GM23248 (cell line): Measurements from ENCODE around the gene GRAP. TPM values are rescaled to one million over a fixed set of nuclear protein-coding genes. Genes with fewer than 3 reads are reported as not detected.

Experiments used
- DNase-seq: peaks from one replicate; pipeline ENCODE4 v3.0.0-alpha.2; 2015
- H2AFZ ChIP-seq: fragments of 200-600 bp; sonication (generic); 2 replicates; pipeline ENCODE4 v1.6.1; 2016; ENCODE audit warnings: antibody characterized with exemption
- H3F3A ChIP-seq: fragments of 200-600 bp; sonication (generic); 2 replicates; pipeline ENCODE4 v1.6.1; 2016; ENCODE audit warnings: mild to moderate bottlenecking, antibody characterized with exemption, mixed run types; ENCODE audit not compliant: insufficient read depth
- H3K27ac ChIP-seq: fragments of 200-600 bp; sonication (generic); 2 replicates; pipeline ENCODE4 v1.5.1; 2016; ENCODE audit warnings: mild to moderate bottlenecking
- H3K27me3 ChIP-seq: fragments of 200-600 bp; sonication (generic); replicated peaks from 2 replicates; pipeline ENCODE4 v1.6.1; 2016; ENCODE audit warnings: mild to moderate bottlenecking; ENCODE audit not compliant: insufficient read depth
- H3K36me3 ChIP-seq: fragments of 200-600 bp; sonication (generic); 2 replicates; pipeline ENCODE4 v1.6.1; 2016; ENCODE audit warnings: low read depth, mild to moderate bottlenecking
- H3K4me1 ChIP-seq: fragments of 200-600 bp; sonication (generic); 2 replicates; pipeline ENCODE4 v1.6.1; 2016; ENCODE audit warnings: mild to moderate bottlenecking; ENCODE audit not compliant: insufficient read depth
- H3K4me2 ChIP-seq: fragments of 200-600 bp; sonication (generic); one replicate; pipeline ENCODE4 v1.6.1; 2016; ENCODE audit warnings: mild to moderate bottlenecking; ENCODE audit not compliant: unreplicated experiment
- H3K4me3 ChIP-seq: fragments of 200-600 bp; sonication (generic); 2 replicates; pipeline ENCODE4 v1.5.1; 2016; ENCODE audit warnings: mild to moderate bottlenecking
- H3K79me2 ChIP-seq: fragments of 200-600 bp; sonication (generic); 2 replicates; pipeline ENCODE4 v1.6.1; 2016; ENCODE audit warnings: mild to moderate bottlenecking; ENCODE audit not compliant: insufficient read depth
- H3K9ac ChIP-seq: fragments of 200-600 bp; sonication (generic); 2 replicates; pipeline ENCODE4 v1.6.1; 2016; ENCODE audit warnings: mild to moderate bottlenecking
- H3K9me2 ChIP-seq: fragments of 200-600 bp; sonication (generic); 2 replicates; pipeline ENCODE4 v1.6.1; 2016; ENCODE audit warnings: mixed run types, mild to moderate bottlenecking, moderate library complexity; ENCODE audit not compliant: insufficient read depth
- H3K9me3 ChIP-seq: fragments of 200-600 bp; sonication (generic); one replicate; pipeline ENCODE4 v1.6.1; 2017; ENCODE audit warnings: low read depth
- H4K20me1 ChIP-seq: fragments of 200-600 bp; sonication (generic); 2 replicates; pipeline ENCODE4 v1.6.0; 2016; ENCODE audit not compliant: insufficient read depth
- EZH2 ChIP-seq: fragments of 200-600 bp; sonication (generic); IDR thresholded peaks from 2 replicates; pipeline ENCODE4 v1.6.1; 2018; ENCODE audit warnings: antibody characterized with exemption, mild to moderate bottlenecking; ENCODE audit not compliant: insufficient read depth, poor library complexity, severe bottlenecking
- EZH2phosphoT487 ChIP-seq: fragments of 200-600 bp; sonication (generic); IDR thresholded peaks from 2 replicates; pipeline ENCODE4 v1.6.1; 2018; ENCODE audit warnings: antibody characterized with exemption, moderate library complexity, mild to moderate bottlenecking, low read depth; ENCODE audit not compliant: insufficient read depth
- WGBS, 2 experiments: methylation state at CpG; one replicate each; pipeline ENCODE4 v1.1.6; 2015 to 2017; ENCODE audit warnings: low lambda C conversion rate in 2 of 2, low coverage in 1 of 2; ENCODE audit errors: missing lambda C conversion rate in 2 of 2; 5-methylcytosine and 5-hydroxymethylcytosine counted together
- in situ Hi-C: fragments of 300-500 bp; cut with MboI; formaldehyde crosslinking; loops from 2 replicates; pipeline ENCODE4 v1.15.0; 2020
- polyA plus RNA-seq: library from polyadenylated mRNA; unstranded; fragments of >200 nt; fragmentation: Nextera tagmentation; extraction: Ambion mirVana; gene quantifications from 2 replicates; pipeline ENCODE4 v1.2.1, GENCODE V29; 2016
- total RNA-seq: library from RNA; depleted of rRNA; stranded (reverse); fragments of >200 nt; shearing (Covaris generic); gene quantifications from 2 replicates; pipeline ENCODE4 v1.2.3, GENCODE V29; 2014

GRAP gene
- total and polyA plus RNA-seq, 2 experiments from 2014 or later = not detected

DNA sequence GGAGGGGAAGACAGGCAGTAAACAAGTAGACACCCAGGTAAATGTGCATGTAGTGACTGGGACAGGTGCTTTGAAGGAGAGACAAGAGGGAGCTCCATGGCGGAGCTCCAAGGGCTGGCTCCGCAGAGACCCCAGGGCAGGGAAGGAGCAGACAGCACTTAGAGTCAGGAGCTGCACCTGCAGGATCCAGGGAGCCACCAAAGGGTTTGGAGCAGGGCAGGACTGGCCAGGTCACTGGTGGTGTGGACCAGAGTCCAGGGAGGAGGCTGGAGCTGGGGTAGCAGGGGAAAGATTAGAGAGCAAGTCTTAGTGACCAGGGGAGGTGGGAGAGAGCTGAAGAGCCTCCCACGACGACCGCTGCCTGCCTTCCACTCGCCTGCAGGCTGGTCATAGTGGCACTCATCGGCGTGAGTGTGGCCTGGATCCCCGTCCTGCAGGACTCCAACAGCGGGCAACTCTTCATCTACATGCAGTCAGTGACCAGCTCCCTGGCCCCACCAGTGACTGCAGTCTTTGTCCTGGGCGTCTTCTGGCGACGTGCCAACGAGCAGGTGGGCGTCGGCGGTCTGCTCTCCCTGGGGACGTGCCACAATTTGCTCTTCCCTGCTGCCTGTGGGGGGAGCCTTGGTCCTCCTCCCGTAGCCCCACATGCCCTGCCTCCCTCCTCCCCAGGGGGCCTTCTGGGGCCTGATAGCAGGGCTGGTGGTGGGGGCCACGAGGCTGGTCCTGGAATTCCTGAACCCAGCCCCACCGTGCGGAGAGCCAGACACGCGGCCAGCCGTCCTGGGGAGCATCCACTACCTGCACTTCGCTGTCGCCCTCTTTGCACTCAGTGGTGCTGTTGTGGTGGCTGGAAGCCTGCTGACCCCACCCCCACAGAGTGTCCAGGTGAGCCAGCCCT, 27.5 kb downstream of the GRAP start:
- in situ Hi-C loops = no loop called here
- Histone ChIP-seq H3K9ac (no peak overlapping the region), H3K27ac (no peak overlapping the region), H3K27me3 (no peaks in the 10 kb centered on the region), H3K9me2 (no peaks in the 10 kb centered on the region), H3K4me1 (no peaks in the 10 kb centered on the region), H3F3A (no peaks in the 10 kb centered on the region; the same call in 1 of the 2 replicates), H3K4me3 (no peak overlapping the region), H4K20me1 (no peaks in the 10 kb centered on the region), H3K36me3 (no peaks in the 10 kb centered on the region), H3K9me3 (no peaks in the 10 kb centered on the region), H3K79me2 (no peaks in the 10 kb centered on the region), H2AFZ (no peak overlapping the region), H3K4me2 (no peak overlapping the region)
- whole genome bisulfite sequencing, 2 experiments = 55 to 61% methylated on average over 19 to 24 of the region's 27 CpGs
- DNase-seq = no peak
- TF ChIP-seq EZH2phosphoT487 (no peak), EZH2 (no peak)

DNA sequence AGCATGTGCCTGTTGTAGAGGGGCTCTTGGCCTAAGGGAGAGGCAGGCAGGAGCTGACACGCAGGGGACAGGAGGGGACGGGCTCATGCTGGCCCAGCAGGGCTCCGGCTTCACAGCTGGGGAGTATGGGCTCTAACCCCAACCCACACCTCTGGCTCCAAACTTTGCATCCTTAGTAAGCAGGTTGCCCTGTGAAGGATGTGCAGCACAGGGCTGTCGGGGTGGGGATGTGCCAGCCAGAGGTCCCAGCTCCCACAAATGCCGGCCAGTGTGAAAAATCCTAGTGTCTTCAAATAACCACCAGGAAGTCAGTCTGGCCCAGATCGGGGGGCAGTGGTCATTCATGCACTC, 28.2 kb downstream of the GRAP start:
- H3K4me3 ChIP-seq = no peak overlapping the region
- H3K27ac ChIP-seq = no peak overlapping the region
- H3K9me2 ChIP-seq = no peaks in the 10 kb centered on the region
- no peaks in the 10 kb centered on the region for H3K4me1 ChIP-seq
- no peaks in the 10 kb centered on the region for H4K20me1 ChIP-seq
- no peaks in the 10 kb centered on the region for H3K27me3 ChIP-seq
- DNase-seq = no peak
- TF ChIP-seq EZH2phosphoT487 (no peak), EZH2 (no peak)
- H3K79me2 ChIP-seq = no peaks in the 10 kb centered on the region
- WGBS, 2 experiments = 79 to 83% methylated on average over 6 of the region's 6 CpGs
- H3F3A ChIP-seq = no peaks in the 10 kb centered on the region; the same call in 1 of the 2 replicates
- no peaks in the 10 kb centered on the region for H3K36me3 ChIP-seq
- no peak overlapping the region for H2AFZ ChIP-seq
- no peaks in the 10 kb centered on the region for H3K9me3 ChIP-seq
- in situ Hi-C loops = no loop called here
- no peak overlapping the region for H3K9ac ChIP-seq
- no peak overlapping the region for H3K4me2 ChIP-seq

DNA sequence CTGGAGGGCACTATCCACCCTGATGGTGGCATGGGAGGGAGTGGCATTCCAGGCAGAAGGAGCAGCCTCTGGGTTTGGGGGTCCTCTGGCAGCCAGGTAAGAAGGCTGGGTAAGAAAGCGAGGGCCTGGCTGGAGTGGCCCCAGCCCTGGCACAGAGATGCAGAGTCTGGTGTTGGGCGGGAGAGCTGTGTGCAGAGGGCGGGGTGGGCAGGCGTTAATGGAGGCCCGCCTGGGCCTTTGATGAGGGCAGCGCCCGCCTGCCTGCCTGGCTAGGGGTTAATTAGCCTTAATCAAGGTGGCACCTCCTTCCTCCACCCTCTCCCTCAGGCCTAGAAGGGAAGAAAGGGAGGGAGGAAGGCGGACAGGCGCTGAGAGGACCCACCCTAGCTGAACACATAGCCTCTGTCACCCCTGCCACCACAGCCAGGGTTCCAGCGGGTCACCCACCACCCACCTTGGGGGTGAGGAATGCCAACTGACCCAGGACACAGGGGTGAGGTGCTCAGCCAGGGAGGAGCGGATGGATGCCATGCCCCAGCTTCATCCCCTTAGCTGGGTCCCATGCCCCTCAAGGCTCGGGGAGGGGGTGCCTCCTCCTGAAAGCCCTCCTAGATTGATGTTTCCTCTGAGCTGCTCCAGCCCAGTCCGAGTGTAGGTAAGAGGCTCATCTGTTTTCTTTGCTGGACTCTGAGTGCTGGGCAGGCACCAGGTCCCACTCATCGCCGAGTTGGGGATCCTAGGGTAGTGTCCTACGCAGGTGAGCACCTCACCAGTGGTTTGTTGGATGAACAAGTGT, 28.8 kb downstream of the GRAP start:
- H3K9me3 ChIP-seq = no peaks in the 10 kb centered on the region
- 86 to 87% methylated on average over 13 to 16 of the region's 16 CpGs for whole genome bisulfite sequencing, 2 experiments
- no peaks in the 10 kb centered on the region for H3K36me3 ChIP-seq
- no peaks in the 10 kb centered on the region for H3K9me2 ChIP-seq
- no peaks in the 10 kb centered on the region for H3K4me1 ChIP-seq
- in situ Hi-C loops = no loop called here
- H4K20me1 ChIP-seq = no peaks in the 10 kb centered on the region
- H3K27ac ChIP-seq = no peak overlapping the region
- H3K27me3 ChIP-seq = no peaks in the 10 kb centered on the region
- no peak overlapping the region for H3K4me2 ChIP-seq
- no peak overlapping the region for H3K4me3 ChIP-seq
- H3K9ac ChIP-seq = no peak overlapping the region
- H2AFZ ChIP-seq = no peak overlapping the region
- H3K79me2 ChIP-seq = no peaks in the 10 kb centered on the region
- H3F3A ChIP-seq = no peaks in the 10 kb centered on the region; the same call in 1 of the 2 replicates
- no peak for DNase-seq
- TF ChIP-seq EZH2 = no peak
- TF ChIP-seq EZH2phosphoT487 = no peak

DNA sequence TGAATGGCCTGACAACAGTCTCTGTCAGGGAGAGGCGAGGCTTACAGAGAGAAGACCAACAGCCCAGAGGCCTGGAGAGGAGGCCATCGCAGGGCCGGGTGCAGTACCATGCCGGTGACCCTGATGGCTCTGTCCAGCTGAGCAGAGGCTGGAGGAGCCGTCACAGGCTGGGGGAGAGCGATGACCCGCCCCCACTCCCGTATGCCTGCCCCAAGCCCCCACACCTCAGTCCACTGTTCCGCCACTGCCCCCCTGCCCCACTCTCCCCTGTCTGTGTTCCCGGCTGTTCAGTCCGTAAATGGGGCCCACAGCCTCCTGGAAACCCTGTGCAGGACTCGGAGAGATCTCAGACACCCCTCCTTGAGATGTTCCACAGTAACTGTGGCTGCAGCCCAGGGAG, 29.4 kb downstream of the GRAP start:
- H3F3A ChIP-seq = no peaks in the 10 kb centered on the region; the same call in 1 of the 2 replicates
- no peaks in the 10 kb centered on the region for H3K36me3 ChIP-seq
- 87 to 90% methylated on average over 7 to 12 of the region's 12 CpGs for WGBS, 2 experiments
- no peaks in the 10 kb centered on the region for H3K9me2 ChIP-seq
- H2AFZ ChIP-seq = no peak overlapping the region
- no peaks in the 10 kb centered on the region for H3K4me1 ChIP-seq
- H4K20me1 ChIP-seq = no peaks in the 10 kb centered on the region
- no peak overlapping the region for H3K9ac ChIP-seq
- no peak overlapping the region for H3K4me2 ChIP-seq
- DNase-seq = no peak
- no peaks in the 10 kb centered on the region for H3K27me3 ChIP-seq
- H3K27ac ChIP-seq = no peak overlapping the region
- TF ChIP-seq EZH2 = no peak
- in situ Hi-C loops = no loop called here
- no peak overlapping the region for H3K4me3 ChIP-seq
- H3K9me3 ChIP-seq = no peaks in the 10 kb centered on the region
- no peaks in the 10 kb centered on the region for H3K79me2 ChIP-seq
